ENCODE results near the gene PMPCA.

Gene PMPCA

DNA sequence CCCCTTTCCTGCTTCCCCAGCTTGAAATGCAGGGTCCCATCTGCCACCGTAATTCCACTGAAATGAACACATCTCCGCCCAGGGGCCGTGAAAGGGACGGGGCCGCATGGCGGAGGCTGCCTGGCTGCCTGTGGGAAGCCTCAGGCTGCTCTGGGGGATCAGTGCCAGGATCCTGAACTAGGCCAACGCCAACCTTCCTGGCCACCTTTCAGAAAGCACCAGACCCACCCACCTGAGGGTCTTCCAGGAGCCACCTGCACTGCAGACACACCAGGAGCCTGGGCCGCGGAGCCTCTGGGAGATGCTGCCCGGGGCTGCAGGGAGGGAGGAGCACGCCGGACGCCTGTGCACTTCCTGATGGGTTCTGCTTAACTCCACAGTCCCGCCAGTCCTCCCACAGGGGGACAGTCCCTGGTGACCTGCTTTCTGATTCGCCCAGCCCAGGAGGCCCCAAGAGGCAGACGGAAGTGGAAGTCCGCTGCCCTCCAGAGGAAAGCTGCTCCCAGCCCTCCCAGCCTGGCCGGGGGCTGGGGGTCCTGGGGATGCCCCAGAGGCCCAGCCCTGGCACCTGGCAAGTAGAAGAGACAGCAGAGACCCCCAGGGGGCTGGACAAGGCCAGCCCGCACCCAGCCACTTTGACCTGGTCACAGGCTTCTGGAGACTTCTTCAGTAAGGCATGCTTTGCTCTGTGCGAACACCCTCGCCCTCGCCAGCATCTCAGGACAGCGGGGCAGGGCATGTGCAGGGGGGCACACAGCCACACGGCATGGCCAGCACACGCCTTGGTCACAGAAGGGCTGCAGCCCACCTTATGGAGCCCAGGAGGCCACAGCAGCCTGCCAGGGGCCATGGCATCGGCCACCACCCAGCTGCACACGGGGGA lies 36.9 kb upstream of the PMPCA start, which contains the start of gene CARD9:
TSS of gene CARD9 (minus strand) at position 370 of the 883 bp plus-strand sequence. CDS start 1,591 bp downstream, outside the sequence.
- no peak for DNase-seq

GRCh38 chr9:136374183-136374575 lies 36.3 kb upstream of the PMPCA start:
- no peak for DNase-seq

DNA sequence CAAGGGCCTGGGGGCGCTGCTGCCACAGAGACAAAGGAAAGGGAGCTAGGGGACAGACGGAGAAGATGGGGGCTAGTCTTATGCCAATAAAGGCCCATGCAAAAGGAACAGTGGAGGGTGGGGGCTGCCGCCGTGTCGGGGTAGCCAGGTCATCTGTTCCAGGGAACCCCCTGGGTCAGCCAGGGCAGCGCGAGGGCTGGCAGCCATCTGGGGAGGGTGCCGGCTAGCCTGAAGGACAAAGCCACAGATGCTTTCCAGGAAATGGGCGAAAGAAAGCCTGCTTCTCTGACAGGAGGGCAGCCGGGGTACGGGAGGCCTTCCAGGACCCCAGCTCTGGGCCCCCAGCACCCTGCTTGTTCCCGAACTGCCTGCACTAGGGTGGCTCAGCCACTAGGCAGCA lies 35.4 kb upstream of the PMPCA start:
- no peak for DNase-seq

DNA sequence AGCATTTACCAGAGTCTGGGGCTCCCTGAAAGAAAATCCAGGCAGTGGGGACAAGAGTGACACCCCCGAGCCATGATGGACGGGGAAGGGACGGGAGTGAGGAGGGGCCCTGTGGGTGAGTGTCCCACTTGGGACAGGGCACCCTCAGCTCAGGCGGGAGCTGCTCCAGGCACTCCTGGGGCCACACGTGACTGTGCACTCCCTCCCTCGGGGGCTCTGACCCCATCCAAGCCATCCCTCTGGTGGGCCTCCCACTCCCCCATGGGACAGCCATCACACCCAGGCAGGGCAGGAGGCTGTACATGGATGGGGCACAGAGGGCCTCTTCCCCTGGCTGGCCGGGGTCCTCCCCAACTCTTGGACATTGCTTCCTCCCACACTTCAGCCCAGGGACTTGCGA lies 34.0 kb upstream of the PMPCA start:
- no peak for DNase-seq

GRCh38 chr9:136377341-136378169 lies 32.9 kb upstream of the PMPCA start:
- DNase-seq: no peak

GRCh38 chr9:136378170-136379002 lies 32.1 kb upstream of the PMPCA start:
- DNase-seq: no peak

- DNase-seq: no peak
These were observed 31.5 kb upstream of the PMPCA start for GRCh38 chr9:136379003-136379287.

GRCh38 chr9:136379401-136379800 lies 31.1 kb upstream of the PMPCA start:
- no peak for DNase-seq

DNA sequence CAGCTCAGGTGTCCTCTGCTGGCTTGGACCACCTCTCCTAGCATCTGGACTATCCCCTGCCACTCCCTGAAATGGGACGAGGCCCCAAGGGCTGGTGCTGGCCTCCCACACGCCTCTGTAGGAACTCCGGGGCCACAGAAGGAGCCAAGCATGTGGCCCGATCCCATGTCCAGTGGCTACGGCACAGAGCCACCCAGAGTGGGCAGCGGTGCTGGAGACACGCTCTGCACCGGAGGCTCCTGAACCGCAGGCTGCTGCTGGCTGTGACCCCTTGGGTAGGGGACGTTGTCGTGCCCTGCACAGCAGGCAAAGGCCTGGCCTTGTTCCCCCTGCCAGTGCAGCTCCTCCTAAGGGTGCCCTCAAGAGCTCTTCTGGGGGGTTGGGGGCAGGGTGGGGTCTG lies 30.6 kb upstream of the PMPCA start:
- DNase-seq: no peak

- no peak for DNase-seq
These were observed 30.1 kb upstream of the PMPCA start for GRCh38 chr9:136380381-136380780.

- DNase-seq: no peak
These were observed 29.1 kb upstream of the PMPCA start for GRCh38 chr9:136381311-136381710.

GRCh38 chr9:136381966-136382513 lies 28.4 kb upstream of the PMPCA start:
- DNase-seq: no peak

- DNase-seq: no peak
These were observed 27.0 kb upstream of the PMPCA start for GRCh38 chr9:136383436-136383835.

DNA sequence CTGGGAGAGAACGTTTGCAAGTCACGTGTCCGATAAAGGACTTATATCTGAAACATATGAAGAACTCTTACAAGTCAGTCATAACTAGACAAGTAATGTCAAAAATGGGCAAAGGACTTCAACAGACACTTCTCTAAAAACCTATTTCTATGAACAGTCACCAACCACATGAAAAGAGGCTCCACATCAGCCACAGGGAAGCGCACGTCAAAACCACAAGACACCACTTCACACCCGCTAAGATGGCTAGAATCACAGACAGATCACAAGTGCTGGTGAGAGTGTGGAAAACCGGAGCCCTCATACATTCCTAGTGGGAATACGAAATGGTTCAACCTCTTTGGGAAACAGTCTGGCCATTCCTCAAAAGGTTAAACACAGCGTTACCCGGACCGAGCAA lies 25.4 kb upstream of the PMPCA start:
- peak in 2 of 5 experiments; percentile 64 to 90 for DNase-seq

DNA sequence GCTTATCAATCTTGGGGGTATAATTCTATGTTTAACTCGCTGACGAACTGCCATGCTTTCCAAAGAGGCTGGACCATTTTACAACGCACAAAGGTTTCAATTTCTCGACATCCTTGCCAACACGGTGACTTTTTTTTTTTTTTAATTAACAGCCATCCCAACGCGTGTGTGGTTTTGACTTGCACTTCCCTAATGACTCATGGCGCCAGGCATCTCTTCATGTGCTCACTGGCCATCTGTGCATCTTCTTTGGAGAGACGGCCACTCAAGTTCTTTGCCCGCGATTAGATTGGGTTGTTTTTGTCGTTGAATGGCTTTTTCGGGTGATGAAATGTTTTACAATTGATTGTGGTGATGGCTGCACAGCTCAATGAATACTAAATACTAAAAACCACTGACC lies 24.4 kb upstream of the PMPCA start:
- peak in 1 of 5 experiments; percentile 63 for DNase-seq

DNA sequence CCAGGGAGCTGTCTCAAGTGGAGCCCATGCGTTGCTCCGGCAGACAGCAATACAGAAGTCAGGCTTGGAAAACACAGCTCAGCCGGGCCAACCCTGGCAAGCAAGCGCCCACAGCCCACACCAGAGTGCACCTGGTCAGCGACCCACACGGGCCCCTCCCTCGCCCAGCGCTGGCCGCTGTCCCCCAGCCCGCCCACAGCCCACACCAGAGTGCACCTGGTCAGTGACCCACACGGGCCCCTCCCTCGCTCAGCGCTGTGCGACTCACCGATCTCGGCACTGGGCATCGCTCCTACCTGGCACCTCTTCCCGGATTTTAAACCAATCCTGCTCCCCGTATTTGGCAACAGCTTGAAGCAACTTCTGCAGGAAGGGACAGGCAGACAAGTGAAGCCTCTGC lies 23.2 kb upstream of the PMPCA start:
- no peak for DNase-seq

DNA sequence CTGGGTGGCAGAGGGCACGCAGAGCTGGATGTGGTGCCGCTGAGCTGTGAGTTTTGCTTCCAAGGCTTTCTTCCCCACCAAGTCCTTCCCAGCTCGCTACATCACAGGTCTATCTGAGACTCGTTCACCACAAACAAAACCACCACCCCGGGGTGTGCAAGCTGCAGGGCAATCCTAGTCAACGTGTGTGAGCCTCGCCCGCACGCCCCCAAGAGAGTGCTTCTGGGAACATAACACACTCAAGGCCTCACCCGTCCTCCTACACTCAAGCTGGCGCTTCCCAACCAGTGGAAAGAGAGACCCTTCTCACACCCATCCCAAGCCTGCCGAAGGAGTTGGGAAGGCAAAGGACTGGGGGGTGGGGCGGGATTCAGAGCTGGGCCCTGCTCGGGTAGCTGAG lies 21.1 kb upstream of the PMPCA start:
- no peak for DNase-seq

GRCh38 chr9:136391737-136392537 lies 18.5 kb upstream of the PMPCA start:
- no peak for DNase-seq

DNA sequence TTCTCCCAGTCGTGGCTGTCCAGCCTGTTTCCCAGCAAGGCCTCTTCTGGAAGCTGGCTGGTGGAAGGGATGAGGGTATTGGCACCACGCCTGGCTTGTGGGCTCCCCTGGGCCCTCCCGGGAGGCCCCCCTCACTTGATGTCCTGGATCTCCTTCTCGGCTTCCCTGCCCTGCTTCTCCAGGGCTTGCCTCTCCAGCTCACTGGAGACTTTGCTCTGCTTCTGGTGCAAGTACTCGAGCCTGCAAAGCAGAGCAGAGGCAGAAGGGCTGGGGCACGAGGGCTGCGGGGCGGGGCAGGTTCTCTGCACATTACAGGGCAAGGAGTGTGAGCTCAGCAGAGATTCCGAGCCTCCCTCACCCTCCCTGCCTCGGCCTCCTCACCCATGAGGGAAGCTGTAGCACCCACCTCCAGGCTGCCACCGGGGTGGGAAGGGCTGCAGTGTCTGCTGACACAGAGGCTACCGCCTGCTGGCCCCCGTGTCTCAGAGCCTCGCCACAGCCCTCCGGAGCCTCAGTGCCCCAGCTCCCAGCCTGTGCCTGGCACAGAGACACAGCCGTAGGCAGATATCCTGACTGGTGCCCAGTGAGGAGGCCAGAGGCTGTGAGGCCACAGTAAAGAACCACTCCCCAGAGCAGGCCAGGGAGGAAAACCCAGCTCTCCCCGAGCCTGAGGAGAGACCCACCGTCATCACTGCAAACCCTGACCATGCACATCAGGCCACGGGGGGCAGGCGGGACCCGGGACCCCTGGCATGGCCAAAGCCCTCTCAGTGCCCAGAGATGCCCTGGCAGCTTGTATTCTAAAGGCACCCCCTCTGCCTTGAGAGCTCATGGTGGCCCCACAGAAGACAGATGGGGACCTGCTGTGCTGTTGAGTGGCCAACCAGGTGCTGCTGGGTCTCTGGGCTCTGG lies 17.7 kb upstream of the PMPCA start:
- no peak for DNase-seq

GRCh38 chr9:136393531-136393930 lies 16.9 kb upstream of the PMPCA start:
- DNase-seq: no peak
